HG03558 (cell line): ENCODE results near the gene STARD3.

ENCODE experiments used
- ATAC-seq: cut with Tn5 transposase; IDR thresholded peaks from one replicate; pipeline ENCODE4 v1.9.1; 2021; ENCODE audit warnings: moderate number of reproducible peaks; ENCODE audit not compliant: unreplicated experiment; ENCODE audit errors: extremely low read depth

The STARD3 gene

GRCh38 chr17:39603304-39604016, 33.5 kb upstream of the STARD3 start:
- ATAC-seq = no peak

GRCh38 chr17:39604911-39605491, 31.9 kb upstream of the STARD3 start:
- ATAC-seq = no peak

GRCh38 chr17:39605492-39606433, 31.2 kb upstream of the STARD3 start:
- ATAC-seq = no peak

- no peak for ATAC-seq
These were observed 30.4 kb upstream of the STARD3 start for GRCh38 chr17:39606434-39607056.

GRCh38 chr17:39607057-39607850, 29.7 kb upstream of the STARD3 start:
- ATAC-seq = no peak

- no peak for ATAC-seq
These were observed 29.2 kb upstream of the STARD3 start, which contains the start of gene NEUROD2 for GRCh38 chr17:39607851-39608130. Gene NEUROD2 (minus strand): TSS chr17:39607920. CDS start chr17:39606599, 1,321 bp downstream.

GRCh38 chr17:39608142-39608981, 28.6 kb upstream of the STARD3 start:
- ATAC-seq = no peak

- ATAC-seq = no peak
These were observed 27.4 kb upstream of the STARD3 start for GRCh38 chr17:39609416-39610025.

- no peak for ATAC-seq
These were observed 25.4 kb upstream of the STARD3 start for GRCh38 chr17:39611401-39612112.

- no peak for ATAC-seq
These were observed 24.6 kb upstream of the STARD3 start for GRCh38 chr17:39612291-39612894.

GRCh38 chr17:39612935-39613464, 23.9 kb upstream of the STARD3 start:
- no peak for ATAC-seq

- ATAC-seq = no peak
These were observed 22.3 kb upstream of the STARD3 start for GRCh38 chr17:39614545-39615157.

- ATAC-seq = no peak
These were observed 21.5 kb upstream of the STARD3 start for GRCh38 chr17:39615434-39615833.

- no peak for ATAC-seq
These were observed 19.9 kb upstream of the STARD3 start for GRCh38 chr17:39617100-39617445.

GRCh38 chr17:39617446-39618245, 19.3 kb upstream of the STARD3 start:
- ATAC-seq = no peak

- no peak for ATAC-seq
These were observed 18.6 kb upstream of the STARD3 start for GRCh38 chr17:39618246-39618913.
